MM.1S (cell line): Measurements from ENCODE around the gene TMC1.

ENCODE experiments used
- DNase-seq: peaks from one replicate; pipeline ENCODE4 v3.0.0-alpha.2; 2015
- H2AFZ ChIP-seq: fragments of 300-600 bp; sonication (generic); 2 replicates; pipeline ENCODE4 v1.6.0; 2016; ENCODE audit warnings: antibody characterized with exemption, low read length
- H3F3A ChIP-seq: fragments of 300-600 bp; sonication (generic); 2 replicates; pipeline ENCODE4 v1.6.1; 2016; ENCODE audit warnings: mild to moderate bottlenecking, antibody characterized with exemption, low read length, moderate library complexity, mixed read lengths; ENCODE audit not compliant: insufficient read depth
- H3K27ac ChIP-seq: fragments of 300-600 bp; sonication (generic); 2 replicates; pipeline ENCODE4 v1.5.1; 2016; ENCODE audit warnings: mild to moderate bottlenecking, low read length
- H3K27me3 ChIP-seq: fragments of 300-600 bp; sonication (generic); replicated peaks from 2 replicates; pipeline ENCODE4 v1.6.0; 2016; ENCODE audit warnings: low read length; ENCODE audit not compliant: insufficient read depth
- H3K36me3 ChIP-seq: fragments of 300-600 bp; sonication (generic); replicated peaks from 2 replicates; pipeline ENCODE4 v1.6.1; 2016; ENCODE audit warnings: mild to moderate bottlenecking, low read length, mixed read lengths; ENCODE audit not compliant: insufficient read depth
- H3K4me1 ChIP-seq: fragments of 300-600 bp; sonication (generic); 2 replicates; pipeline ENCODE4 v1.6.1; 2016; ENCODE audit warnings: low read length, mixed read lengths
- H3K4me2 ChIP-seq: fragments of 300-600 bp; sonication (generic); 2 replicates; pipeline ENCODE4 v1.6.0; 2016; ENCODE audit warnings: low read depth, low read length
- H3K4me3 ChIP-seq: fragments of 300-600 bp; sonication (generic); 2 replicates; pipeline ENCODE4 v1.5.1; 2016; ENCODE audit warnings: low read length, mixed read lengths
- H3K79me2 ChIP-seq: fragments of 300-600 bp; sonication (generic); 2 replicates; pipeline ENCODE4 v1.6.1; 2016; ENCODE audit warnings: mixed run types, low read length, mixed read lengths
- H3K9ac ChIP-seq: fragments of 300-600 bp; sonication (generic); 2 replicates; pipeline ENCODE4 v1.6.1; 2016; ENCODE audit warnings: low read length, mixed read lengths
- H3K9me2 ChIP-seq: fragments of 300-600 bp; sonication (generic); replicated peaks from 2 replicates; pipeline ENCODE4 v1.6.1; 2016; ENCODE audit warnings: mild to moderate bottlenecking, low read length, mixed read lengths; ENCODE audit not compliant: insufficient read depth
- H3K9me3 ChIP-seq: fragments of 300-600 bp; sonication (generic); replicated peaks from 2 replicates; pipeline ENCODE4 v1.6.1; 2016; ENCODE audit warnings: mild to moderate bottlenecking, low read length, mixed read lengths; ENCODE audit not compliant: insufficient read depth
- H4K20me1 ChIP-seq: fragments of 300-600 bp; sonication (generic); 2 replicates; pipeline ENCODE4 v1.6.1; 2016; ENCODE audit warnings: mild to moderate bottlenecking, low read length, moderate library complexity, mixed read lengths; ENCODE audit not compliant: insufficient read depth
- CTCF ChIP-seq: fragments of 300-600 bp; sonication (generic); IDR thresholded peaks from 2 replicates; pipeline ENCODE4 v1.5.1; 2016; ENCODE audit warnings: antibody characterized with exemption, low read length, mixed read lengths
- EZH2 ChIP-seq: fragments of 300-600 bp; sonication (generic); optimal IDR thresholded peaks from 2 replicates; pipeline ENCODE3; 2017; ENCODE audit warnings: low read depth, mild to moderate bottlenecking, antibody characterized with exemption, low read length, mixed read lengths
- EZH2phosphoT487 ChIP-seq: fragments of 300-600 bp; sonication (generic); IDR thresholded peaks from 2 replicates; pipeline ENCODE4 v1.6.1; 2018; ENCODE audit warnings: antibody characterized with exemption, low read length

Gene TMC1

GRCh38 chr9:72601615-72602014 is 80.2 kb downstream of the TMC1 start:
- no peak overlapping the region for H3K4me3 ChIP-seq
- no peak overlapping the region for H3K4me2 ChIP-seq
- no peaks in the 10 kb centered on the region for H3K27me3 ChIP-seq
- no peak for TF ChIP-seq CTCF
- H3K36me3 ChIP-seq, result no peaks in the 10 kb centered on the region
- no peaks in the 10 kb centered on the region for H3K79me2 ChIP-seq
- H3K9ac ChIP-seq, result no peak overlapping the region
- H3K9me3 ChIP-seq, result no peaks in the 10 kb centered on the region
- H3F3A ChIP-seq, result no peaks in the 10 kb centered on the region
- no peaks in the 10 kb centered on the region for H4K20me1 ChIP-seq
- H3K9me2 ChIP-seq, result no peaks in the 10 kb centered on the region
- no peaks in the 10 kb centered on the region for H3K4me1 ChIP-seq
- H2AFZ ChIP-seq, result no peak overlapping the region
- no peak overlapping the region for H3K27ac ChIP-seq
- peak; percentile 10 for DNase-seq

GRCh38 chr9:72612449-72612848 is 91.0 kb downstream of the TMC1 start:
- H3K36me3 ChIP-seq, result no peaks in the 10 kb centered on the region
- H2AFZ ChIP-seq, result no peak overlapping the region
- no peaks in the 10 kb centered on the region for H3K27me3 ChIP-seq
- no peak overlapping the region for H3K9ac ChIP-seq
- no peaks in the 10 kb centered on the region for H4K20me1 ChIP-seq
- no peaks in the 10 kb centered on the region for H3F3A ChIP-seq
- H3K4me2 ChIP-seq, result no peak overlapping the region
- H3K4me3 ChIP-seq, result no peak overlapping the region
- no peak for TF ChIP-seq EZH2
- TF ChIP-seq EZH2phosphoT487, result no peak
- no peak for TF ChIP-seq CTCF
- no peaks in the 10 kb centered on the region; the same call in 1 of the 2 replicates for H3K9me3 ChIP-seq
- no peaks in the 10 kb centered on the region for H3K4me1 ChIP-seq
- no peak for DNase-seq
- H3K27ac ChIP-seq, result no peak overlapping the region
- H3K79me2 ChIP-seq, result no peaks in the 10 kb centered on the region
- no peaks in the 10 kb centered on the region for H3K9me2 ChIP-seq

GRCh38 chr9:72614067-72614466 is 92.7 kb downstream of the TMC1 start:
- H3F3A ChIP-seq, result no peaks in the 10 kb centered on the region
- no peaks in the 10 kb centered on the region; the same call in 1 of the 2 replicates for H3K9me3 ChIP-seq
- H3K4me1 ChIP-seq, result no peaks in the 10 kb centered on the region
- H3K4me3 ChIP-seq, result no peak overlapping the region
- no peaks in the 10 kb centered on the region for H3K79me2 ChIP-seq
- DNase-seq, result no peak
- H3K9ac ChIP-seq, result no peak overlapping the region
- H3K4me2 ChIP-seq, result no peak overlapping the region
- H3K36me3 ChIP-seq, result no peaks in the 10 kb centered on the region
- no peaks in the 10 kb centered on the region for H3K27me3 ChIP-seq
- TF ChIP-seq EZH2phosphoT487, result no peak
- no peak for TF ChIP-seq EZH2
- no peak for TF ChIP-seq CTCF
- H3K27ac ChIP-seq, result no peak overlapping the region
- no peaks in the 10 kb centered on the region for H3K9me2 ChIP-seq
- H2AFZ ChIP-seq, result no peak overlapping the region
- H4K20me1 ChIP-seq, result no peaks in the 10 kb centered on the region

- H3K27ac ChIP-seq, result no peak overlapping the region
- no peaks in the 10 kb centered on the region for H3K4me1 ChIP-seq
- H2AFZ ChIP-seq, result no peak overlapping the region
- H3K27me3 ChIP-seq, result no peaks in the 10 kb centered on the region
- DNase-seq, result no peak
- no peaks in the 10 kb centered on the region for H3F3A ChIP-seq
- no peaks in the 10 kb centered on the region; the same call in 1 of the 2 replicates for H3K9me3 ChIP-seq
- no peaks in the 10 kb centered on the region for H3K79me2 ChIP-seq
- H3K9ac ChIP-seq, result no peak overlapping the region
- no peaks in the 10 kb centered on the region for H3K9me2 ChIP-seq
- H3K4me3 ChIP-seq, result no peak overlapping the region
- TF ChIP-seq EZH2phosphoT487 (no peak), EZH2 (no peak), CTCF (no peak)
- H3K36me3 ChIP-seq, result no peaks in the 10 kb centered on the region
- no peak overlapping the region for H3K4me2 ChIP-seq
- no peaks in the 10 kb centered on the region for H4K20me1 ChIP-seq
Measured at GRCh38 chr9:72615931-72616330, 94.5 kb downstream of the TMC1 start.
